ENCODE data around the gene CTNNBIP1. TPM values are rescaled to one million over a fixed set of nuclear protein-coding genes. Genes with fewer than 3 reads are reported as not detected.

CTNNBIP1 gene
- total and polyA plus RNA-seq, 2 donors (not counting 3 experiments of a cell fraction or from before 2014, with no cell fraction given) = 26.6 to 31.7 TPM

GRCh38 chr1:9835758-9836631 lies 74.1 kb downstream of the CTNNBIP1 start:
- Histone ChIP-seq H2AFZ (ENCODE audit: low read depth, low read length) (peak overlapping the region; percentile 33), H3K79me2 (ENCODE audit: control insufficient read depth, insufficient read depth, low read length) (no peaks in the 10 kb centered on the region), H4K20me1 (replicated peaks; ENCODE audit: control insufficient read depth, extremely low read depth, insufficient read depth, low read length) (no peaks in the 10 kb centered on the region), H3K4me3 (replicated peaks in 1 of 3; ENCODE audit: insufficient read depth in 1 of 3, low read depth in 1 of 3, low read length in 3 of 3) (no peak overlapping the region), H3K27me3 (ENCODE audit: control insufficient read depth in 2 of 2, insufficient read depth in 2 of 2, low read length in 2 of 2) (peaks cover 0 to under 1% of the 10 kb centered on the region in 2 experiments), H3K4me2 (ENCODE audit: insufficient read depth, low read length) (no peak overlapping the region), H3K36me3 (ENCODE audit: control insufficient read depth in 2 of 2, extremely low read depth in 1 of 2, insufficient read depth in 2 of 2, low read length in 2 of 2) (no peaks in the 10 kb centered on the region), H3K9ac (replicated peaks; ENCODE audit: extremely low read depth, insufficient read depth, low read length) (no peak overlapping the region), H3K4me1 (ENCODE audit: control insufficient read depth, extremely low read depth, insufficient read depth, low read length) (peaks cover 7% of the 10 kb centered on the region), H3K27ac (ENCODE audit: insufficient read depth, low read depth, low read length) (no peak overlapping the region), H3K9me1 (replicated peaks; ENCODE audit: control insufficient read depth, extremely low read depth, insufficient read depth, low read length) (no peaks in the 10 kb centered on the region), H3K9me3 (replicated peaks; ENCODE audit: control insufficient read depth, insufficient read depth, low read length) (no peaks in the 10 kb centered on the region)
- FAIRE-seq (peak; percentile 67), DNase-seq (ENCODE audit: low read depth, low spot score) (peak; percentile 15)
- BruUV-seq (replicated peaks) = no TSS peak
- CTCF ChIA-PET = interaction anchor here (1.1 to 2.2 kb wide), 6 partner anchors 9 to 51 kb away, joined by 3 to 9 read pairs (median 5); no protein-coding TSS in a partner anchor
- intact Hi-C loops (cut with micrococcal nuclease) (no loop called here), dilution Hi-C loops (cut with MboI; ENCODE audit: extremely low pct_ligation_motif_present, low sequenced_read_pairs) (no loop called here)
- POLR2A ChIA-PET = no interaction called here
- TF ChIP-seq POLR2AphosphoS5 (IDR thresholded peaks at IDR 0.05; ENCODE audit: insufficient read depth, low read depth, low read length) = no peak
- no peak for TF ChIP-seq GATA2 (IDR thresholded peaks at IDR 0.05; ENCODE audit: insufficient read depth, insufficient read length, low read depth, low read length)
- no peak for TF ChIP-seq CTCF (IDR thresholded peaks at IDR 0.05; ENCODE audit: extremely low read depth in 1 of 2, insufficient read depth in 1 of 2, low read depth in 1 of 2, low read length in 2 of 2)
- no peak for TF ChIP-seq MYC (IDR thresholded peaks at IDR 0.05; ENCODE audit: low read depth, low read length)
- TF ChIP-seq EZH2 (IDR thresholded peaks at IDR 0.05; ENCODE audit: borderline replicate concordance, low read depth, low read length, severe bottlenecking) = no peak
